Natural killer cell treated with Interleukin-12 subunit alpha and Interleukin-12 subunit beta and Interleukin-15 and Interleukin-18, amount 100 ng/mL, for 72 hours (primary cell): ENCODE data around the gene PCBP4. TPM values are rescaled to one million over a fixed set of nuclear protein-coding genes. Genes with fewer than 3 reads are reported as not detected.
A peak's percentile ranks its signal among the peaks of the same experiment; 100 is the strongest.

Source experiments
- ATAC-seq, 2 donors: fragments of 150-1000 bp; cut with Tn5 transposase in 1 of 2; sonication (Bioruptor Pico), chemical (Tn5 transposase) in 1 of 2; 2 replicates each; pipeline ENCODE4 v1.10.0; 2021
- DNase-seq: peaks from one replicate; pipeline ENCODE4 v3.0.0; 2022; ENCODE audit warnings: low spot score
- H3K27ac Mint-ChIP-seq, 2 donors: 1 replicate in 1 of 2; 2 replicates in 1 of 2; pipeline ENCODE4 v1.8.0; 2022; ENCODE audit warnings: mixed read lengths in 2 of 2, mild to moderate bottlenecking in 1 of 2, moderate library complexity in 1 of 2
- H3K27me3 Mint-ChIP-seq, 2 donors: 1 replicate in 1 of 2; 2 replicates in 1 of 2; pipeline ENCODE4 v1.8.0; 2022; ENCODE audit warnings: mixed read lengths in 2 of 2
- H3K36me3 Mint-ChIP-seq: one replicate; pipeline ENCODE4 v1.8.0; 2022; ENCODE audit warnings: mixed read lengths
- H3K4me1 Mint-ChIP-seq, 2 donors: 1 replicate in 1 of 2; 2 replicates in 1 of 2; pipeline ENCODE4 v1.8.0; 2022; ENCODE audit warnings: low read depth in 2 of 2, mixed read lengths in 2 of 2, mild to moderate bottlenecking in 1 of 2
- H3K4me3 Mint-ChIP-seq: one replicate; pipeline ENCODE4 v1.8.0; 2022; ENCODE audit warnings: mixed read lengths
- H3K9me3 Mint-ChIP-seq: 2 replicates; pipeline ENCODE4 v1.8.0; 2022; ENCODE audit warnings: mixed read lengths
- total RNA-seq, 2 donors: library from RNA; stranded (reverse); gene quantifications; one replicate each; pipeline ENCODE4 v1.2.3, GENCODE V29; 2022

The PCBP4 gene
- total RNA-seq, 2 donors from 2014 or later, result 7.9 to 8.4 TPM

GRCh38 chr3:51961602-51962569 lies 5.4 kb downstream of the PCBP4 start:
- Mint-ChIP-seq H3K9me3 (no peaks in the 10 kb centered on the region), H3K27me3 (peaks cover 0 to 12% of the 10 kb centered on the region in 2 donors), H3K4me3 (no peak overlapping the region), H3K36me3 (no peaks in the 10 kb centered on the region), H3K4me1 (peaks cover 5 to 11% of the 10 kb centered on the region in 2 donors), H3K27ac (no peak overlapping the region)
- ATAC-seq, result no peak
- DNase-seq, result no peak

GRCh38 chr3:51961011-51961410 lies 6.2 kb downstream of the PCBP4 start:
- Mint-ChIP-seq H3K27ac (no peak overlapping the region), H3K36me3 (no peaks in the 10 kb centered on the region), H3K27me3 (peaks cover 0 to 12% of the 10 kb centered on the region in 2 donors), H3K4me1 (peaks cover 7 to 11% of the 10 kb centered on the region in 2 donors), H3K9me3 (no peaks in the 10 kb centered on the region), H3K4me3 (no peak overlapping the region)
- no peak for ATAC-seq
- DNase-seq, result no peak

- no peaks in the 10 kb centered on the region for H3K36me3 Mint-ChIP-seq
- H3K9me3 Mint-ChIP-seq, result no peaks in the 10 kb centered on the region
- H3K4me3 Mint-ChIP-seq, result no peak overlapping the region
- H3K27me3 Mint-ChIP-seq, result peaks cover 0 to 11% of the 10 kb centered on the region in 2 donors
- no peak overlapping the region for H3K27ac Mint-ChIP-seq
- DNase-seq, result no peak
- ATAC-seq, result no peak
- H3K4me1 Mint-ChIP-seq, result peaks cover 6 to 7% of the 10 kb centered on the region in 2 donors
Observed at GRCh38 chr3:51960386-51960785, 6.9 kb downstream of the PCBP4 start.

- Mint-ChIP-seq H3K9me3 (no peaks in the 10 kb centered on the region), H3K4me1 (peaks cover 0 to 6% of the 10 kb centered on the region in 2 donors), H3K27ac (no peak overlapping the region), H3K36me3 (no peaks in the 10 kb centered on the region), H3K27me3 (peaks cover 4 to 9% of the 10 kb centered on the region in 2 donors), H3K4me3 (no peak overlapping the region)
- no peak for DNase-seq
- no peak for ATAC-seq
Observed at GRCh38 chr3:51959651-51960050, 7.6 kb downstream of the PCBP4 start.

- Mint-ChIP-seq H3K4me1 (peaks cover 0 to 4% of the 10 kb centered on the region in 2 donors), H3K27ac (no peak overlapping the region), H3K4me3 (no peak overlapping the region), H3K36me3 (no peaks in the 10 kb centered on the region), H3K9me3 (no peaks in the 10 kb centered on the region), H3K27me3 (peaks cover 12 to 13% of the 10 kb centered on the region in 2 donors)
- no peak for ATAC-seq
- no peak for DNase-seq
Observed at GRCh38 chr3:51958603-51959521, 8.4 kb downstream of the PCBP4 start.

- ATAC-seq (no peak), DNase-seq (no peak)
- H3K9me3 Mint-ChIP-seq, result no peaks in the 10 kb centered on the region
- no peak overlapping the region for H3K27ac Mint-ChIP-seq
- H3K27me3 Mint-ChIP-seq, result peaks cover 22% of the 10 kb centered on the region in 2 donors
- H3K4me3 Mint-ChIP-seq, result no peak overlapping the region
- no peaks in the 10 kb centered on the region for H3K36me3 Mint-ChIP-seq
- H3K4me1 Mint-ChIP-seq, result peaks cover 0 to 4% of the 10 kb centered on the region in 2 donors
Observed at GRCh38 chr3:51957520-51958205, 9.6 kb downstream of the PCBP4 start.

- H3K27me3 Mint-ChIP-seq, result peaks cover 22 to 25% of the 10 kb centered on the region in 2 donors
- DNase-seq, result no peak
- H3K27ac Mint-ChIP-seq, result no peak overlapping the region
- ATAC-seq, result peak; percentile 58 to 68
- no peaks in the 10 kb centered on the region for H3K36me3 Mint-ChIP-seq
- H3K4me3 Mint-ChIP-seq, result no peak overlapping the region
- H3K4me1 Mint-ChIP-seq, result peaks cover 0 to 4% of the 10 kb centered on the region in 2 donors
- H3K9me3 Mint-ChIP-seq, result no peaks in the 10 kb centered on the region
Observed at GRCh38 chr3:51955893-51956770, 11.1 kb downstream of the PCBP4 start.

- Mint-ChIP-seq H3K27me3 (peaks cover 22 to 26% of the 10 kb centered on the region in 2 donors), H3K4me1 (peaks cover 0 to 4% of the 10 kb centered on the region in 2 donors), H3K36me3 (no peaks in the 10 kb centered on the region), H3K4me3 (no peak within 1 kb of the TSS), H3K9me3 (no peaks in the 10 kb centered on the region), H3K27ac (no peak within 1 kb of the TSS)
- no peak for ATAC-seq
- DNase-seq, result no peak
Observed at GRCh38 chr3:51955175-51955892, 11.9 kb downstream of the PCBP4 start, which contains the start of gene GPR62. Gene GPR62 (plus strand): TSS chr3:51955381. CDS start chr3:51955653, 272 bp downstream.

- DNase-seq, result no peak
- H3K4me3 Mint-ChIP-seq, result no peak overlapping the region
Observed at GRCh38 chr3:51954713-51955112, 12.5 kb downstream of the PCBP4 start.

GRCh38 chr3:51954105-51954504 lies 13.1 kb downstream of the PCBP4 start:
- Mint-ChIP-seq H3K27me3 (peaks cover 22 to 26% of the 10 kb centered on the region in 2 donors), H3K4me3 (no peak overlapping the region), H3K36me3 (no peaks in the 10 kb centered on the region), H3K4me1 (peaks cover 0 to 4% of the 10 kb centered on the region in 2 donors), H3K27ac (no peak overlapping the region), H3K9me3 (no peaks in the 10 kb centered on the region)
- ATAC-seq (no peak), DNase-seq (no peak)

More at GRCh38 chr3:51954713-51955112, 12.5 kb downstream of the PCBP4 start:
- ATAC-seq, result no peak
- H3K27me3 Mint-ChIP-seq, result peaks cover 22 to 26% of the 10 kb centered on the region in 2 donors
- H3K9me3 Mint-ChIP-seq, result no peaks in the 10 kb centered on the region
- peaks cover 0 to 4% of the 10 kb centered on the region in 2 donors for H3K4me1 Mint-ChIP-seq
- H3K27ac Mint-ChIP-seq, result no peak overlapping the region
- no peaks in the 10 kb centered on the region for H3K36me3 Mint-ChIP-seq

GRCh38 chr3:51953445-51953844 lies 13.8 kb downstream of the PCBP4 start:
- ATAC-seq, result no peak
- H3K36me3 Mint-ChIP-seq, result no peaks in the 10 kb centered on the region
- peaks cover 22 to 26% of the 10 kb centered on the region in 2 donors for H3K27me3 Mint-ChIP-seq
- H3K4me1 Mint-ChIP-seq, result peaks cover 0 to 4% of the 10 kb centered on the region in 2 donors
- no peak overlapping the region for H3K27ac Mint-ChIP-seq
- no peak for DNase-seq
- no peaks in the 10 kb centered on the region for H3K9me3 Mint-ChIP-seq
- H3K4me3 Mint-ChIP-seq, result no peak overlapping the region

- Mint-ChIP-seq H3K4me3 (no peak overlapping the region), H3K36me3 (no peaks in the 10 kb centered on the region), H3K9me3 (no peaks in the 10 kb centered on the region), H3K27ac (no peak overlapping the region), H3K27me3 (peaks cover 22% of the 10 kb centered on the region in 2 donors), H3K4me1 (no peaks in the 10 kb centered on the region)
- DNase-seq (no peak), ATAC-seq (no peak)
Observed at GRCh38 chr3:51950899-51951298, 16.4 kb downstream of the PCBP4 start.
